K562 (cell line): ENCODE data around the gene NUP133. TPM values are rescaled to one million over a fixed set of nuclear protein-coding genes. Genes with fewer than 3 reads are reported as not detected.

Experiments used
- ATAC-seq: fragments of 200-7000 bp; cut with Tn5 transposase; 3 replicates; pipeline ENCODE4 v1.9.1; 2020; ENCODE audit warnings: moderate library complexity
- Bru-seq: library from RNA; stranded (reverse); fragments of 400-500 nt; gene quantifications from one replicate; lab custom pipeline; 2021; lab: Mats Ljungman, UMichigan
- BruChase-seq, 2 experiments: library from RNA; stranded (reverse); fragments of 400-500 nt; gene quantifications; one replicate each; lab custom pipeline; 2021; lab: Mats Ljungman, UMichigan
- BruUV-seq: library from RNA; stranded (reverse); fragments of 400-500 nt; replicated peaks from 2 replicates; lab custom pipeline; 2021; lab: Mats Ljungman, UMichigan
- CTCF ChIA-PET: fragments of 300-600 bp; formaldehyde crosslinking; extraction: SDS; loops from one replicate; lab custom pipeline; 2021; ENCODE audit warnings: low intra/inter-chr PET ratio; lab: Yijun Ruan, JAX
- POLR2A ChIA-PET: fragments of 300-600, 350-650 bp; sonication (Branson Sonifier 250); formaldehyde crosslinking; extraction: SDS; loops from one replicate; lab custom pipeline; 2021; ENCODE audit warnings: antibody characterized with exemption, inconsistent platforms; lab: Yijun Ruan, JAX
- DNase-seq, 4 experiments: peaks; one replicate each; pipeline versions ENCODE4 v3.0.0 to v3.0.0-alpha.2; 2011 to 2018; ENCODE audit warnings: low spot score in 3 of 4, mixed read lengths in 3 of 4; ENCODE audit errors: extremely low read depth in 1 of 4
- FAIRE-seq: peaks from 2 replicates; lab custom pipeline; 2011; peaks lifted over from hg19 to GRCh38; lab: Jason Lieb, UNC
- H2AFZ ChIP-seq: 2 replicates; pipeline ENCODE4 v1.6.0; 2011; ENCODE audit warnings: low read depth, low read length, control low read depth, inconsistent platforms
- H3K27ac ChIP-seq: fragments of 200-600 bp; 3 replicates; pipeline ENCODE4 v1.8.0; 2011; ENCODE audit warnings: low read depth, mild to moderate bottlenecking, control low read depth, inconsistent platforms, low read length, moderate library complexity, mixed read lengths; ENCODE audit errors: extremely low read depth
- H3K27me3 ChIP-seq, 2 experiments: fragments of 300-600 bp in 1 of 2; 2 replicates in 1 of 2; 3 replicates in 1 of 2; pipeline versions ENCODE4 v1.6.0 to v1.8.0; 2011; ENCODE audit warnings: inconsistent platforms in 2 of 2, low read length in 2 of 2, mild to moderate bottlenecking in 1 of 2, mixed read lengths in 1 of 2, moderate library complexity in 1 of 2; ENCODE audit not compliant: control insufficient read depth in 2 of 2, insufficient read depth in 2 of 2
- H3K36me3 ChIP-seq: fragments of 300-600 bp; 3 replicates; pipeline ENCODE4 v1.8.0; 2011; ENCODE audit warnings: mild to moderate bottlenecking, low read length, inconsistent platforms; ENCODE audit not compliant: control insufficient read depth, insufficient read depth
- H3K4me1 ChIP-seq, 2 experiments: fragments of 200-600 bp in 1 of 2; replicated peaks in 1 of 2; 2 replicates in 1 of 2; 3 replicates in 1 of 2; pipeline versions ENCODE4 v1.5.1 to v1.8.0; 2011; ENCODE audit warnings: inconsistent platforms in 2 of 2, low read length in 2 of 2, mild to moderate bottlenecking in 1 of 2, mixed read lengths in 1 of 2, moderate library complexity in 1 of 2; ENCODE audit not compliant: control insufficient read depth in 2 of 2, insufficient read depth in 2 of 2
- H3K4me2 ChIP-seq: 2 replicates; pipeline ENCODE4 v1.6.1; 2011; ENCODE audit warnings: low read length, control low read depth, inconsistent platforms, mixed read lengths; ENCODE audit not compliant: insufficient read depth
- H3K4me3 ChIP-seq: fragments of 200-600 bp; sonication (generic), shearing (Covaris generic); 2 replicates; pipeline ENCODE4 v1.5.1; 2016; ENCODE audit warnings: control low read depth, inconsistent platforms
- H3K79me2 ChIP-seq: fragments of 200-600 bp; 3 replicates; pipeline ENCODE4 v1.8.0; 2011; ENCODE audit warnings: low read length, inconsistent platforms; ENCODE audit not compliant: control insufficient read depth, insufficient read depth
- H3K9ac ChIP-seq, 2 experiments: 2 replicates each; pipeline versions ENCODE4 v1.6.0 to v1.6.1; 2011; ENCODE audit warnings: low read depth in 2 of 2, low read length in 2 of 2, control low read depth in 1 of 2, inconsistent platforms in 1 of 2, mild to moderate bottlenecking in 1 of 2, mixed read lengths in 1 of 2; ENCODE audit not compliant: insufficient read depth in 1 of 2
- H3K9me1 ChIP-seq: one replicate; pipeline ENCODE4 v1.6.0; 2011; ENCODE audit warnings: inconsistent platforms, mild to moderate bottlenecking, low read length, moderate library complexity; ENCODE audit not compliant: control insufficient read depth, insufficient read depth
- H3K9me3 ChIP-seq: replicated peaks from 2 replicates; pipeline ENCODE4 v1.5.1; 2011; ENCODE audit warnings: low read depth, low read length, inconsistent platforms; ENCODE audit not compliant: control insufficient read depth, insufficient read depth
- H4K20me1 ChIP-seq: replicated peaks from 2 replicates; pipeline ENCODE4 v1.6.1; 2011; ENCODE audit warnings: low read length, inconsistent platforms, mixed read lengths; ENCODE audit not compliant: control insufficient read depth, insufficient read depth
- JUN ChIP-seq, 2 experiments: sonication (generic) in 1 of 2; formaldehyde crosslinking in 1 of 2; IDR thresholded peaks; 2 replicates each; pipeline versions ENCODE4 v1.6.1 to v1.8.0; 2012 to 2022; ENCODE audit warnings: borderline replicate concordance in 2 of 2, mild to moderate bottlenecking in 2 of 2, improper control_type of control experiment in 1 of 2, low read depth in 1 of 2, low read length in 1 of 2, missing genetic modification reagents in 1 of 2
- NONO ChIP-seq, 2 experiments: fragments of 200-400 bp in 1 of 2; fragments of 450-650 bp in 1 of 2; formaldehyde crosslinking in 1 of 2; IDR thresholded peaks; 2 replicates each; pipeline ENCODE4 v1.6.1; 2017; ENCODE audit warnings: low read depth in 2 of 2, mild to moderate bottlenecking in 2 of 2, moderate library complexity in 2 of 2, low read length in 1 of 2
- ZNF121 ChIP-seq: sonication (generic); formaldehyde crosslinking; conservative IDR thresholded peaks from 2 replicates; pipeline ENCODE4 v1.8.0; 2022; ENCODE audit warnings: missing genetic modification reagents
- WGBS: fragments of 100-300 bp; shearing (Covaris generic); methylation state at CpG from one replicate; pipeline ENCODE4 v1.1.6; 2016; ENCODE audit warnings: low coverage, mixed read lengths; ENCODE audit not compliant: insufficient coverage; ENCODE audit errors: missing lambda C conversion rate; 5-methylcytosine and 5-hydroxymethylcytosine counted together
- in situ Hi-C: fragments of 300-500 bp; cut with MboI; formaldehyde crosslinking; loops from 4 replicates; pipeline ENCODE4 v1.15.0; 2018; ENCODE audit warnings: inconsistent platforms, mixed read lengths
- intact Hi-C: fragments of 100-400 bp; cut with micrococcal nuclease; formaldehyde crosslinking; loops from 2 replicates; pipeline ENCODE4 v1.14.2; 2022
- long read RNA-seq, 3 experiments: library from polyadenylated mRNA in 2 of 3; library from RNA in 1 of 3; unstranded in 2 of 3; stranded (forward) in 1 of 3; transcript quantifications; one replicate each; pipeline ENCODE4 v2.0.0, GENCODE V29; 2019 to 2022
- polyA minus RNA-seq, 3 experiments: library from RNA; depleted of rRNA, polyadenylated mRNA; stranded (reverse); fragments of >200 nt; gene quantifications; 2 replicates each; pipeline ENCODE4 v1.2.3, GENCODE V29; 2011
- polyA plus RNA-seq, 8 experiments: library from polyadenylated mRNA; depleted of rRNA in 4 of 8; stranded (reverse) in 5 of 8; unstranded in 3 of 8; fragments of >200 nt; fragmentation: Nextera tagmentation in 2 of 8; fragmentation: Illumina TruSeq in 1 of 8; extraction: Ambion mirVana in 2 of 8; extraction: Trizol in 1 of 8; gene quantifications; 2 replicates each; pipeline versions ENCODE4 v1.2.1 to v1.2.3, GENCODE V29; 2011 to 2014; ENCODE audit warnings: inconsistent platforms in 1 of 8, missing spikeins in 1 of 8
- total RNA-seq, 7 experiments: library from RNA; depleted of rRNA in 6 of 7; stranded (reverse); fragments of >200 nt in 6 of 7; fragmentation: Illumina TruSeq in 2 of 7; extraction: Trizol in 2 of 7; gene quantifications; 2 replicates each; pipeline versions ENCODE4 v1.2.1 to v1.2.3, GENCODE V29; 2011 to 2021; ENCODE audit warnings: low replicate concordance in 1 of 7
- TF ChIP-seq, protein P1 (sequence below): fragments of 250-450 bp; sonication (Bioruptor Pico); IDR thresholded peaks from 2 replicates; pipeline ENCODE4 v1.6.1; 2021; ENCODE audit warnings: mild to moderate bottlenecking
- TF ChIP-seq, protein P2 (sequence below): sonication (generic); formaldehyde crosslinking; IDR thresholded peaks from 2 replicates; pipeline ENCODE4 v1.8.1; 2023; ENCODE audit warnings: mild to moderate bottlenecking, missing genetic modification reagents
- TF ChIP-seq, protein P3 (sequence below): sonication (generic); formaldehyde crosslinking; IDR thresholded peaks from 2 replicates; pipeline ENCODE4 v1.8.1; 2023; ENCODE audit warnings: mild to moderate bottlenecking, missing genetic modification reagents, moderate library complexity
- TF ChIP-seq, protein P4 (sequence below): fragments of 250-450 bp; sonication (Bioruptor Pico); IDR thresholded peaks from 2 replicates; pipeline ENCODE4 v1.8.0; 2021; ENCODE audit warnings: mild to moderate bottlenecking, moderate library complexity

NUP133 gene
- total RNA-seq (2011; cell fraction: chromatin; rRNA removed; ENCODE audit: low replicate concordance), result 71.9 and 72.4 TPM in 2 replicates
- total RNA-seq (2011; cell fraction: nucleolus; rRNA removed), result 25.3 and 27.9 TPM in 2 replicates
- 33.4 and 41.5 TPM in 2 replicates for total RNA-seq (2011; cell fraction: nucleoplasm; rRNA removed)
- total RNA-seq (2014; rRNA removed), result 50.6 and 60.9 TPM in 2 replicates
- 64.0 and 71.7 TPM in 2 replicates for total RNA-seq (2014; rRNA removed; fragmentation: Illumina TruSeq; extraction: Trizol)
- total RNA-seq (2015; rRNA removed; fragmentation: Illumina TruSeq; extraction: Trizol), result 58.2 and 61.3 TPM in 2 replicates
- total RNA-seq (2021), result 82.5 and 85.1 TPM in 2 replicates
- polyA plus RNA-seq (2011; rRNA removed), result 51.5 and 62.2 TPM in 2 replicates
- 27.8 and 33.4 TPM in 2 replicates for polyA plus RNA-seq (2011; cell fraction: cytosol; rRNA removed)
- 51.1 and 62.9 TPM in 2 replicates for polyA plus RNA-seq (2011; cell fraction: nucleus; rRNA removed)
- polyA plus RNA-seq (2012), result 28.9 and 30.0 TPM in 2 replicates
- 37.6 and 44.1 TPM in 2 replicates for polyA plus RNA-seq (2014; fragmentation: Illumina TruSeq; extraction: Trizol)
- 10 to 100 TPM; 21.7 to 35.0 TPM for polyA plus RNA-seq (2014; fragmentation: Nextera tagmentation; extraction: Ambion mirVana)
- polyA plus RNA-seq (2014; rRNA removed), result 53.0 and 61.8 TPM in 2 replicates
- polyA minus RNA-seq (2011; rRNA and poly(A)+ RNA removed), result 88.6 and 94.0 TPM in 2 replicates
- 33.8 and 45.2 TPM in 2 replicates for polyA minus RNA-seq (2011; cell fraction: cytosol; rRNA and poly(A)+ RNA removed)
- 35.5 and 62.6 TPM in 2 replicates for polyA minus RNA-seq (2011; cell fraction: nucleus; rRNA and poly(A)+ RNA removed)
- percentile 85 among the genes with signal in this experiment for Bru-seq, nascent RNA
- percentile 90 among the genes with signal in this experiment for BruChase-seq, experiment 1, labeled RNA remaining after a 2-hour chase
- BruChase-seq, experiment 2, labeled RNA remaining after a 6-hour chase, result percentile 87 among the genes with signal in this experiment
- long read RNA-seq, experiment 1, full-length matches to known transcripts, result 282 of 368 reads
- long read RNA-seq, experiment 1, partial matches to known transcripts, result 40 of 368 reads
- long read RNA-seq, experiment 1, other reads (novel, unspliced or antisense), result 46 of 368 reads
- long read RNA-seq, experiment 2, full-length matches to known transcripts, result 19 of 84 reads
- long read RNA-seq, experiment 2, partial matches to known transcripts, result 13 of 84 reads
- long read RNA-seq, experiment 2, other reads (novel, unspliced or antisense), result 52 of 84 reads
- long read RNA-seq, experiment 3, full-length matches to known transcripts, result 23 of 38 reads
- long read RNA-seq, experiment 3, partial matches to known transcripts, result 12 of 38 reads
- long read RNA-seq, experiment 3, other reads (novel, unspliced or antisense), result 3 of 38 reads

DNA sequence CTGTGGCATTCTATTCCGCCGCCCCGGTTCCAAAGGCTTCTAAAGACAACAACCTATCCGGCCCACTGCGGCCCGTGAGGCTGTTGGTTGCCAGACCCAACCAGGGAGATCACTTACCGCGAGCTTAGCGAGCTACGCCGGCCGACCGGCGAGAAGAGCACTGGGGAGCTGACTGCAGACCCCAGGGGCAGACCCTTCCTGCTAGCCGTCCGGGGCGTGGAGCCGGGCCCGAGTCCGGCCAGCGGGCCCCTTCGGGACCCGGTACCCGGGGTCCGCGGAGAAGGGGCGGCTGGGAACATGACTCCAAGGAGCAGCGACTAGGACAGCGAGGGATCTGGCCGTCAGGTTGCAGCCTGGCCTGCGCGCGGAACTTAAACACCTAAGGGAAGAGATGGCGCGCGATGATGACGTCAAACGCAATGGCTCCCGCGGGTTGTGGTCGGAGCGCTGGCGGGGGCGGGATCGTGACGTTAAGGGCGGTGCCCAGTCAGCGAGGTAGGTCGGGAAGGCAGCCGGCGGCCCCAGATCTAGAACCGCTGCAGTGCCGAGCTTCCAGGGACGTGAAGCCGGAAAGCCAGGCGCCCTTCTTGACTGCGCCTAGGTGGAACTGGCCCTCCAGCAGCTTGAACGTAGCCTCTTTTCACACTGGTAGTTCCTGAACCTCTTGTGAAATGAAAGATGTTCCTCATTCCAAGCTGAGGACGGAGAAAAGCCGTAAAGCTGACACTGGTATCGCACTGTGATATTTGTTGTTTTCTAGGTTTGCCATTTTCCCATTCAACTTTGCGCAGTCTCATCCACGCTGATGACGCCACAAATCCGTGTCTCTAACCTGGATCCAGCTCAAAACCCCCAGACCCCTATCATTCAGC lies at the start of gene NUP133:
TSS of gene NUP133 (minus strand) at position 391 of the 872 bp plus-strand sequence. CDS start at position 299, 92 bp downstream.
- POLR2A ChIA-PET, result interaction anchor here (0.6 to 6.0 kb wide), 25 partner anchors 10 to 1018 kb away, joined by 3 to 45 read pairs (median 3); partner anchors contain the start of genes ABCB10 and RAB4A
- under 1% methylated on average over 62 of the region's 65 CpGs for WGBS
- Histone ChIP-seq H3K9ac (peak within 1 kb of the TSS; percentile 95 to 97), H3K4me2 (peak within 1 kb of the TSS; percentile 99), H3K9me1 (no peaks in the 10 kb centered on the region), H3K4me1 (peaks cover 6 to 14% of the 10 kb centered on the region in 2 experiments; a peak in 3 of 5 replicates), H2AFZ (peak within 1 kb of the TSS; percentile 100), H3K27ac (peak within 1 kb of the TSS; percentile 97), H3K79me2 (peaks cover 29% of the 10 kb centered on the region), H3K27me3 (no peaks in the 10 kb centered on the region), H3K9me3 (no peaks in the 10 kb centered on the region), H3K4me3 (peak within 1 kb of the TSS; percentile 96), H3K36me3 (peaks cover 15% of the 10 kb centered on the region; the same call in 2 of the 3 replicates), H4K20me1 (no peaks in the 10 kb centered on the region)
- ATAC-seq (peak; percentile 96), FAIRE-seq (peak; percentile 94), DNase-seq (peak; percentile 98 to 100 (median 98))
- CTCF ChIA-PET, result no interaction called here
- in situ Hi-C loops, result no loop called here
- intact Hi-C loops, result loop anchor here (2.0 to 5.0 kb wide), 4 partner anchors 47 to 236 kb away; partner anchors contain the start of genes CCSAP, RAB4A, TAF5L and URB2
- TSS peak; percentile 97 for BruUV-seq
- TF ChIP-seq NONO (IDR thresholded peaks at IDR 0.05; ENCODE audit: low read depth in 2 of 2, low read length in 1 of 2), result peak; percentile 40 to 66; a peak in 2 of 4 replicates
- TF ChIP-seq ZNF121 (CRISPR knock-in tag), result no peak
- TF ChIP-seq JUN (IDR thresholded peaks at IDR 0.05; ENCODE audit: borderline replicate concordance, low read depth, low read length), result no peak; the same call in 1 of the 2 replicates
- TF ChIP-seq JUN (CRISPR knock-in tag; IDR thresholded peaks at IDR 0.05; ENCODE audit: borderline replicate concordance), result no peak
- TF ChIP-seq, protein P1, sequence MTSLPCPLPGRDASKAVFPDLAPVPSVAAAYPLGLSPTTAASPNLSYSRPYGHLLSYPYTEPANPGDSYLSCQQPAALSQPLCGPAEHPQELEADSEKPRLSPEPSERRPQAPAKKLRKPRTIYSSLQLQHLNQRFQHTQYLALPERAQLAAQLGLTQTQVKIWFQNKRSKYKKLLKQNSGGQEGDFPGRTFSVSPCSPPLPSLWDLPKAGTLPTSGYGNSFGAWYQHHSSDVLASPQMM (CRISPR knock-in tag), result no peak
- TF ChIP-seq, protein P2, sequence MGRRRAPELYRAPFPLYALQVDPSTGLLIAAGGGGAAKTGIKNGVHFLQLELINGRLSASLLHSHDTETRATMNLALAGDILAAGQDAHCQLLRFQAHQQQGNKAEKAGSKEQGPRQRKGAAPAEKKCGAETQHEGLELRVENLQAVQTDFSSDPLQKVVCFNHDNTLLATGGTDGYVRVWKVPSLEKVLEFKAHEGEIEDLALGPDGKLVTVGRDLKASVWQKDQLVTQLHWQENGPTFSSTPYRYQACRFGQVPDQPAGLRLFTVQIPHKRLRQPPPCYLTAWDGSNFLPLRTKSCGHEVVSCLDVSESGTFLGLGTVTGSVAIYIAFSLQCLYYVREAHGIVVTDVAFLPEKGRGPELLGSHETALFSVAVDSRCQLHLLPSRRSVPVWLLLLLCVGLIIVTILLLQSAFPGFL (CRISPR knock-in tag), result 0 out of 2 replicates have a peak, but pooled peaks have one; percentile 32
- TF ChIP-seq, protein P3, sequence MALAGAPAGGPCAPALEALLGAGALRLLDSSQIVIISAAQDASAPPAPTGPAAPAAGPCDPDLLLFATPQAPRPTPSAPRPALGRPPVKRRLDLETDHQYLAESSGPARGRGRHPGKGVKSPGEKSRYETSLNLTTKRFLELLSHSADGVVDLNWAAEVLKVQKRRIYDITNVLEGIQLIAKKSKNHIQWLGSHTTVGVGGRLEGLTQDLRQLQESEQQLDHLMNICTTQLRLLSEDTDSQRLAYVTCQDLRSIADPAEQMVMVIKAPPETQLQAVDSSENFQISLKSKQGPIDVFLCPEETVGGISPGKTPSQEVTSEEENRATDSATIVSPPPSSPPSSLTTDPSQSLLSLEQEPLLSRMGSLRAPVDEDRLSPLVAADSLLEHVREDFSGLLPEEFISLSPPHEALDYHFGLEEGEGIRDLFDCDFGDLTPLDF (CRISPR knock-in tag), result peak; percentile 81; the same call in 1 of the 2 replicates
- TF ChIP-seq, protein P4, sequence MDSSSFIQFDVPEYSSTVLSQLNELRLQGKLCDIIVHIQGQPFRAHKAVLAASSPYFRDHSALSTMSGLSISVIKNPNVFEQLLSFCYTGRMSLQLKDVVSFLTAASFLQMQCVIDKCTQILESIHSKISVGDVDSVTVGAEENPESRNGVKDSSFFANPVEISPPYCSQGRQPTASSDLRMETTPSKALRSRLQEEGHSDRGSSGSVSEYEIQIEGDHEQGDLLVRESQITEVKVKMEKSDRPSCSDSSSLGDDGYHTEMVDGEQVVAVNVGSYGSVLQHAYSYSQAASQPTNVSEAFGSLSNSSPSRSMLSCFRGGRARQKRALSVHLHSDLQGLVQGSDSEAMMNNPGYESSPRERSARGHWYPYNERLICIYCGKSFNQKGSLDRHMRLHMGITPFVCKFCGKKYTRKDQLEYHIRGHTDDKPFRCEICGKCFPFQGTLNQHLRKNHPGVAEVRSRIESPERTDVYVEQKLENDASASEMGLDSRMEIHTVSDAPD (CRISPR knock-in tag), result no peak
